Endodermal cell (in vitro differentiated cells): ENCODE results near the gene RELCH. TPM values are rescaled to one million over a fixed set of nuclear protein-coding genes. Genes with fewer than 3 reads are reported as not detected.

Source experiments
- DNase-seq: peaks from one replicate; pipeline ENCODE4 v3.0.0-alpha.2; 2017
- H3K27ac ChIP-seq: 2 replicates; pipeline ENCODE4 v1.5.1; 2013; ENCODE audit warnings: mild to moderate bottlenecking, low read depth, low read length, moderate library complexity
- H3K27me3 ChIP-seq: 2 replicates; pipeline ENCODE4 v1.6.1; 2013; ENCODE audit warnings: mild to moderate bottlenecking, low read length, moderate library complexity; ENCODE audit not compliant: insufficient read depth, control insufficient read depth, poor library complexity, severe bottlenecking
- H3K36me3 ChIP-seq: 2 replicates; pipeline ENCODE4 v1.7.0; 2013; ENCODE audit warnings: mild to moderate bottlenecking, low read length, moderate library complexity; ENCODE audit not compliant: control insufficient read depth, insufficient read depth
- H3K4me1 ChIP-seq: one replicate; pipeline ENCODE4 v1.7.0; 2013; ENCODE audit warnings: low read length; ENCODE audit not compliant: control insufficient read depth, insufficient read depth
- H3K4me3 ChIP-seq: 2 replicates; pipeline ENCODE4 v1.5.1; 2013; ENCODE audit warnings: mild to moderate bottlenecking, low read length, moderate library complexity
- H3K9ac ChIP-seq: 2 replicates; pipeline ENCODE4 v1.6.1; 2013; ENCODE audit warnings: mild to moderate bottlenecking, low read length, moderate library complexity; ENCODE audit not compliant: poor library complexity, severe bottlenecking; ENCODE audit errors: extremely low read depth
- H3K9me3 ChIP-seq: 2 replicates; pipeline ENCODE4 v1.6.1; 2013; ENCODE audit warnings: mild to moderate bottlenecking, low read length, moderate library complexity; ENCODE audit not compliant: control insufficient read depth
- H3K27ac Mint-ChIP-seq: 2 replicates; pipeline ENCODE4 v1.8.0; 2020; ENCODE audit warnings: mixed read lengths
- H3K27me3 Mint-ChIP-seq: 2 replicates; pipeline ENCODE4 v1.8.0; 2021; ENCODE audit warnings: mild to moderate bottlenecking, mixed read lengths; ENCODE audit not compliant: insufficient read depth
- H3K36me3 Mint-ChIP-seq: 2 replicates; pipeline ENCODE4 v1.8.0; 2020; ENCODE audit warnings: low read depth, mixed read lengths
- H3K4me1 Mint-ChIP-seq: 2 replicates; pipeline ENCODE4 v1.8.0; 2020; ENCODE audit warnings: mixed read lengths
- H3K4me3 Mint-ChIP-seq: 2 replicates; pipeline ENCODE4 v1.8.0; 2020; ENCODE audit warnings: mild to moderate bottlenecking, moderate library complexity, mixed read lengths
- H3K9me3 Mint-ChIP-seq: 2 replicates; pipeline ENCODE4 v1.8.0; 2020; ENCODE audit warnings: mild to moderate bottlenecking, mixed read lengths
- WGBS, 2 experiments: methylation state at CpG; one replicate each; pipeline versions ENCODE4 v1.1.5 to v1.1.7; 2013; ENCODE audit warnings: missing lambda C conversion rate in 2 of 2, mixed read lengths in 1 of 2; ENCODE audit not compliant: insufficient coverage in 1 of 2, insufficient read length in 1 of 2; 5-methylcytosine and 5-hydroxymethylcytosine counted together
- total RNA-seq, 2 donors: library from RNA; stranded (reverse); fragmentation: NEBNext Ultra II Directional in 1 of 2; extraction: Animal tissue kit (Norgen Biotek cat#: 25700) in 1 of 2; gene quantifications; 2 replicates in 1 of 2; 3 replicates in 1 of 2; pipeline ENCODE4 v1.2.1, GENCODE V29; 2021
- TF ChIP-seq, protein P1 (sequence below): fragments of 200-600 bp; sonication (generic); conservative IDR thresholded peaks from 2 replicates; pipeline ENCODE4 v1.5.0; 2021; ENCODE audit warnings: antibody characterized with exemption, mild to moderate bottlenecking

The RELCH gene
- total RNA-seq, 2 donors from 2014 or later, result 29.4 to 32.0 TPM

DNA sequence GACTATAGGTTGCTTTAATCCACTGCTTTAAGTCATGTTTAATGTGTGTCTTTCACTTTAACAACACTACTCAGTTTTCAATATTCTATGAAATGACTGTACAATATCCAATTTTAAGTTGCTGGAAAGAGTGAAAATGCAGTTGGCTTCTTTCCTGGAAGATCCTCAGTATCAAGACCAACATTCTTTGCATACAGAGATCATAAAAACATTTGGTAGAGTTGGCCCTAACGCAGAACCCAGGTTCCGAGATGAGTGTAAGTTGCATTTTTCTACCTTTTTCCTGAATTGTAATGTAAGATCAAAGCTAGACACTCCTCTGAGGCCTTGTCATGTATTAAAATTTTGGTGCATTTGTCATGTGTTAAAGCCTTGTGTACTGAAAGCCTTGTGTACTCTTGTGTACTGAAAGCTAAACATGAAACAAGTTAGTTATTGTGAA is 95.2 kb downstream of the RELCH start:
- H3K9me3 Mint-ChIP-seq, result no peaks in the 10 kb centered on the region
- H3K4me3 ChIP-seq, result no peak overlapping the region
- WGBS, 2 experiments, result 100% methylated on average over 2 of the region's 2 CpGs; no CpG with 5 or more reads in 1 of the 2 experiments
- H3K4me1 ChIP-seq, result no peaks in the 10 kb centered on the region
- H3K36me3 ChIP-seq, result peaks cover 59% of the 10 kb centered on the region
- no peaks in the 10 kb centered on the region for H3K27me3 ChIP-seq
- H3K27ac ChIP-seq, result no peak overlapping the region
- no peaks in the 10 kb centered on the region for H3K27me3 Mint-ChIP-seq
- H3K4me1 Mint-ChIP-seq, result no peaks in the 10 kb centered on the region
- H3K9ac ChIP-seq, result no peak overlapping the region
- no peak overlapping the region for H3K4me3 Mint-ChIP-seq
- no peak overlapping the region for H3K27ac Mint-ChIP-seq
- TF ChIP-seq, protein P1, sequence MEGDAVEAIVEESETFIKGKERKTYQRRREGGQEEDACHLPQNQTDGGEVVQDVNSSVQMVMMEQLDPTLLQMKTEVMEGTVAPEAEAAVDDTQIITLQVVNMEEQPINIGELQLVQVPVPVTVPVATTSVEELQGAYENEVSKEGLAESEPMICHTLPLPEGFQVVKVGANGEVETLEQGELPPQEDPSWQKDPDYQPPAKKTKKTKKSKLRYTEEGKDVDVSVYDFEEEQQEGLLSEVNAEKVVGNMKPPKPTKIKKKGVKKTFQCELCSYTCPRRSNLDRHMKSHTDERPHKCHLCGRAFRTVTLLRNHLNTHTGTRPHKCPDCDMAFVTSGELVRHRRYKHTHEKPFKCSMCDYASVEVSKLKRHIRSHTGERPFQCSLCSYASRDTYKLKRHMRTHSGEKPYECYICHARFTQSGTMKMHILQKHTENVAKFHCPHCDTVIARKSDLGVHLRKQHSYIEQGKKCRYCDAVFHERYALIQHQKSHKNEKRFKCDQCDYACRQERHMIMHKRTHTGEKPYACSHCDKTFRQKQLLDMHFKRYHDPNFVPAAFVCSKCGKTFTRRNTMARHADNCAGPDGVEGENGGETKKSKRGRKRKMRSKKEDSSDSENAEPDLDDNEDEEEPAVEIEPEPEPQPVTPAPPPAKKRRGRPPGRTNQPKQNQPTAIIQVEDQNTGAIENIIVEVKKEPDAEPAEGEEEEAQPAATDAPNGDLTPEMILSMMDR, result no peak
- peaks cover 32% of the 10 kb centered on the region for H3K36me3 Mint-ChIP-seq
- DNase-seq, result no peak
- H3K9me3 ChIP-seq, result no peaks in the 10 kb centered on the region

DNA sequence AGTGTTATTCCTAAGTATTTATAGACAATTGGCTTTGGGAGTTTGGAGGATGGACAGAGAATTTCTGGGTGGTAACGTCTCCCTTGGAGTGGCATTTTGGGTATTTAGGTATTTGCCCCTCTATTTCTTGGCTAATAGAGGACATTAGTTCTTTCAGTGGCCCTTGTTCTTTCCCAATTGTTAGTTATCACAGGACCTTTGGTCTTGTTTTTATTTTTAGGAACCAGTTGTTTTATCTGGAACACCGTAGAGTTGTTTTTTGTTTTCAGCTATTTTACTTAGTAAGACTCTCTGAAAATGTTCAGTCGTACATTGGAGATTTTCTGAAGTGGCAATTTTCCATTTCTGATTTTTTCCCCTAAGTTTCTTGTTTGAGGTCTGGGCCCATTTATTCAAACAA is 97.6 kb downstream of the RELCH start:
- TF ChIP-seq, protein P1, result no peak
- no peaks in the 10 kb centered on the region for H3K9me3 Mint-ChIP-seq
- H3K36me3 Mint-ChIP-seq, result peaks cover 33% of the 10 kb centered on the region
- Histone ChIP-seq H3K36me3 (peaks cover 69% of the 10 kb centered on the region), H3K9ac (no peak overlapping the region), H3K4me3 (no peak overlapping the region), H3K27ac (no peak overlapping the region), H3K27me3 (no peaks in the 10 kb centered on the region), H3K4me1 (no peaks in the 10 kb centered on the region), H3K9me3 (no peaks in the 10 kb centered on the region)
- WGBS, 2 experiments, result 94 to 100% methylated on average over 2 to 3 of the region's 3 CpGs
- H3K27me3 Mint-ChIP-seq, result no peaks in the 10 kb centered on the region
- H3K4me1 Mint-ChIP-seq, result no peaks in the 10 kb centered on the region
- no peak overlapping the region for H3K4me3 Mint-ChIP-seq
- no peak for DNase-seq
- no peak overlapping the region for H3K27ac Mint-ChIP-seq

DNA sequence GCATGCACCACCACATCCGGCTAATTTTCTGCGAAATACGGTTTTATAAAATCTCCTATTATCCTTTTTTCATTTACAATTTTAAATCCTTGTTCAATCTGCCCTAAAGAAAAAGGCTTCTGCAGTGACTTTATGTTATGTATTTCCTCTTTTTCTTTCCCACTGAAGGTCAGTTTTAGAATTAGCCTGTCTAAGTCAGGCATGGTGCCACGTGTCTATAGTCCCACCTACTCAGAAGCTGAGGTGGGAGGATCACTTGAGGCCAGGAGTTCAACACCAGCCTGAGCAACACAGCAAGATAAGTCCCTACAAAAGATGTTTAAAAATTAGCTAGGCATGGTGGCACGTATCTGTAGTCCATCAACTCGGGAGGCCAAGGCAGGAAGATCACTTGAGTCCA is 98.2 kb downstream of the RELCH start:
- no peaks in the 10 kb centered on the region for H3K4me1 Mint-ChIP-seq
- no peaks in the 10 kb centered on the region for H3K27me3 Mint-ChIP-seq
- no peak overlapping the region for H3K4me3 ChIP-seq
- TF ChIP-seq, protein P1, result no peak
- no peaks in the 10 kb centered on the region for H3K9me3 Mint-ChIP-seq
- H3K9ac ChIP-seq, result no peak overlapping the region
- no peak overlapping the region for H3K27ac ChIP-seq
- 95 to 100% methylated on average over 2 to 6 of the region's 6 CpGs for WGBS, 2 experiments
- peaks cover 67% of the 10 kb centered on the region for H3K36me3 ChIP-seq
- H3K9me3 ChIP-seq, result no peaks in the 10 kb centered on the region
- no peak overlapping the region for H3K4me3 Mint-ChIP-seq
- H3K4me1 ChIP-seq, result no peaks in the 10 kb centered on the region
- H3K27me3 ChIP-seq, result no peaks in the 10 kb centered on the region
- H3K36me3 Mint-ChIP-seq, result peaks cover 33% of the 10 kb centered on the region
- DNase-seq, result no peak
- peak overlapping the region; percentile 14 for H3K27ac Mint-ChIP-seq
